ENCODE data around the gene MICOS13. TPM values are rescaled to one million over a fixed set of nuclear protein-coding genes. Genes with fewer than 3 reads are reported as not detected.
A peak's percentile ranks its signal among the peaks of the same experiment; 100 is the strongest.

Gene MICOS13
- total and polyA plus RNA-seq, 10 of the 15 experiments (the other 5 are each of a cell fraction or from before 2014, with no cell fraction given), result 9.4 to 211 (median 51.3) TPM

GRCh38 chr19:5719961-5720790, 39.9 kb upstream of the MICOS13 start, which contains the start of the genes CATSPERD and LONP1 (continued):
- peak; percentile 45 for TF ChIP-seq E2F8 (IDR thresholded peaks at IDR 0.05; ENCODE audit: low read depth, partially characterized antibody)
- TF ChIP-seq TCF3 (IDR thresholded peaks at IDR 0.05; ENCODE audit: borderline replicate concordance, insufficient read depth, low read depth, low read length), result 0 out of 2 replicates have a peak, but pooled peaks have one; percentile 60
- TF ChIP-seq SUPT20H (IDR thresholded peaks at IDR 0.05; ENCODE audit: borderline replicate concordance, control insufficient read depth, low read depth, low read length), result no peak
- TF ChIP-seq ATF2 (IDR thresholded peaks at IDR 0.05; ENCODE audit: low read length), result no peak
- TF ChIP-seq ASH2L (IDR thresholded peaks at IDR 0.05; ENCODE audit: borderline replicate concordance, low read depth), result no peak; the same call in 1 of the 2 replicates
- TF ChIP-seq NFXL1 (IDR thresholded peaks at IDR 0.05; ENCODE audit: borderline replicate concordance), result no peak
- peak; percentile 98 for TF ChIP-seq YY1 (IDR thresholded peaks at IDR 0.05; ENCODE audit: low read depth, low read length)
- TF ChIP-seq MTA3 (IDR thresholded peaks at IDR 0.05; ENCODE audit: borderline replicate concordance, low read length), result no peak; the same call in 1 of the 2 replicates
- peak; percentile 26 for TF ChIP-seq RELA (IDR thresholded peaks at IDR 0.05; ENCODE audit: borderline replicate concordance, partially characterized antibody)
- TF ChIP-seq, protein P1, sequence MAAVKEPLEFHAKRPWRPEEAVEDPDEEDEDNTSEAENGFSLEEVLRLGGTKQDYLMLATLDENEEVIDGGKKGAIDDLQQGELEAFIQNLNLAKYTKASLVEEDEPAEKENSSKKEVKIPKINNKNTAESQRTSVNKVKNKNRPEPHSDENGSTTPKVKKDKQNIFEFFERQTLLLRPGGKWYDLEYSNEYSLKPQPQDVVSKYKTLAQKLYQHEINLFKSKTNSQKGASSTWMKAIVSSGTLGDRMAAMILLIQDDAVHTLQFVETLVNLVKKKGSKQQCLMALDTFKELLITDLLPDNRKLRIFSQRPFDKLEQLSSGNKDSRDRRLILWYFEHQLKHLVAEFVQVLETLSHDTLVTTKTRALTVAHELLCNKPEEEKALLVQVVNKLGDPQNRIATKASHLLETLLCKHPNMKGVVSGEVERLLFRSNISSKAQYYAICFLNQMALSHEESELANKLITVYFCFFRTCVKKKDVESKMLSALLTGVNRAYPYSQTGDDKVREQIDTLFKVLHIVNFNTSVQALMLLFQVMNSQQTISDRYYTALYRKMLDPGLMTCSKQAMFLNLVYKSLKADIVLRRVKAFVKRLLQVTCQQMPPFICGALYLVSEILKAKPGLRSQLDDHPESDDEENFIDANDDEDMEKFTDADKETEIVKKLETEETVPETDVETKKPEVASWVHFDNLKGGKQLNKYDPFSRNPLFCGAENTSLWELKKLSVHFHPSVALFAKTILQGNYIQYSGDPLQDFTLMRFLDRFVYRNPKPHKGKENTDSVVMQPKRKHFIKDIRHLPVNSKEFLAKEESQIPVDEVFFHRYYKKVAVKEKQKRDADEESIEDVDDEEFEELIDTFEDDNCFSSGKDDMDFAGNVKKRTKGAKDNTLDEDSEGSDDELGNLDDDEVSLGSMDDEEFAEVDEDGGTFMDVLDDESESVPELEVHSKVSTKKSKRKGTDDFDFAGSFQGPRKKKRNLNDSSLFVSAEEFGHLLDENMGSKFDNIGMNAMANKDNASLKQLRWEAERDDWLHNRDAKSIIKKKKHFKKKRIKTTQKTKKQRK (IDR thresholded peaks at IDR 0.05; ENCODE audit: low read depth, low read length), result no peak
- TF ChIP-seq SP1 (IDR thresholded peaks at IDR 0.05; ENCODE audit: low read depth, low read length), result peak; percentile 60
- no peak for TF ChIP-seq FOS (IDR thresholded peaks at IDR 0.05; ENCODE audit: borderline replicate concordance, extremely low read depth, insufficient read length)
- peak; percentile 52 for TF ChIP-seq FOXK2 (IDR thresholded peaks at IDR 0.05)
- TF ChIP-seq RUNX3 (IDR thresholded peaks at IDR 0.05; ENCODE audit: low read length), result peak; percentile 72
- peak; percentile 96 to 99 (median 97) for TF ChIP-seq CTCF (IDR thresholded peaks at IDR 0.05 in 2 of 3, conservative IDR thresholded peaks at IDR 0.05 in 1 of 3; ENCODE audit: control insufficient read depth in 2 of 3, extremely low read depth in 1 of 3, insufficient read depth in 1 of 3, low read depth in 3 of 3, low read length in 3 of 3)
- TF ChIP-seq ATF7 (IDR thresholded peaks at IDR 0.05; ENCODE audit: low read depth), result peak; percentile 27; the same call in 1 of the 2 replicates
- TF ChIP-seq TAF1 (IDR thresholded peaks at IDR 0.05; ENCODE audit: borderline replicate concordance, low read depth, low read length), result peak; percentile 86
- TF ChIP-seq EGR1 (IDR thresholded peaks at IDR 0.05; ENCODE audit: borderline replicate concordance in 1 of 2, low read depth in 2 of 2, low read length in 2 of 2), result peak in 1 of 2 experiments; percentile 31; a peak in 1 of 3 replicates
- TF ChIP-seq CHD4 (IDR thresholded peaks at IDR 0.05), result no peak
- TF ChIP-seq EED (IDR thresholded peaks at IDR 0.05; ENCODE audit: low read depth), result no peak

Measured in GM12878 (cell line).